Liver (tissue), 9 donors: Measurements from ENCODE around the gene RARB. TPM values are rescaled to one million over a fixed set of nuclear protein-coding genes. Genes with fewer than 3 reads are reported as not detected.

Experiments used
- DNase-seq: peaks from one replicate; pipeline ENCODE4 v3.0.0-alpha.2; 2017; ENCODE audit warnings: low spot score
- H3K27ac ChIP-seq, 2 donors: one replicate each; pipeline ENCODE4 v1.7.0; 2013; ENCODE audit warnings: inconsistent platforms in 2 of 2, low read length in 2 of 2, control low read depth in 1 of 2, low read depth in 1 of 2, mild to moderate bottlenecking in 1 of 2
- H3K27me3 ChIP-seq, 4 donors: one replicate each; pipeline versions ENCODE4 v1.6.1 to v1.7.0; 2013; ENCODE audit warnings: low read length in 3 of 4, inconsistent platforms in 1 of 4, mild to moderate bottlenecking in 1 of 4, moderate library complexity in 1 of 4; ENCODE audit not compliant: control insufficient read depth in 4 of 4, insufficient read depth in 4 of 4
- H3K36me3 ChIP-seq, 4 donors: one replicate each; pipeline versions ENCODE4 v1.6.1 to v1.7.0; 2013; ENCODE audit warnings: low read length in 3 of 4, mild to moderate bottlenecking in 3 of 4, low read depth in 1 of 4, moderate library complexity in 1 of 4; ENCODE audit not compliant: control insufficient read depth in 4 of 4, insufficient read depth in 3 of 4
- H3K4me1 ChIP-seq, 4 donors: one replicate each; pipeline versions ENCODE4 v1.6.1 to v1.7.0; 2013; ENCODE audit warnings: low read length in 3 of 4, mild to moderate bottlenecking in 3 of 4, moderate library complexity in 1 of 4; ENCODE audit not compliant: control insufficient read depth in 4 of 4, insufficient read depth in 4 of 4
- H3K4me3 ChIP-seq, 3 donors: one replicate each; pipeline versions ENCODE4 v1.6.1 to v1.7.0; 2013; ENCODE audit warnings: low read length in 3 of 3, control low read depth in 1 of 3, low read depth in 1 of 3, mild to moderate bottlenecking in 1 of 3
- H3K9ac ChIP-seq, 2 donors: one replicate each; pipeline ENCODE4 v1.7.0; 2013; ENCODE audit warnings: low read length in 2 of 2, mild to moderate bottlenecking in 2 of 2, moderate library complexity in 2 of 2, control low read depth in 1 of 2, low read depth in 1 of 2
- H3K9me3 ChIP-seq, 4 donors: one replicate each; pipeline versions ENCODE4 v1.6.1 to v1.7.0; 2013; ENCODE audit warnings: low read length in 3 of 4; ENCODE audit not compliant: control insufficient read depth in 4 of 4
- ATF3 ChIP-seq: IDR thresholded peaks from 2 replicates; pipeline ENCODE4 v1.6.1; 2016; ENCODE audit warnings: antibody characterized with exemption
- EGR1 ChIP-seq, 2 donors: IDR thresholded peaks; 2 replicates each; pipeline ENCODE4 v1.6.1; 2016 to 2018; ENCODE audit warnings: antibody characterized with exemption in 2 of 2, low read depth in 2 of 2
- FOXA1 ChIP-seq: IDR thresholded peaks from 2 replicates; pipeline ENCODE4 v1.6.1; 2016; ENCODE audit warnings: antibody characterized with exemption
- GABPA ChIP-seq, 2 donors: IDR thresholded peaks in 1 of 2; conservative IDR thresholded peaks in 1 of 2; 2 replicates each; pipeline ENCODE4 v1.6.1; 2016; ENCODE audit warnings: antibody characterized with exemption in 2 of 2, mild to moderate bottlenecking in 1 of 2, moderate library complexity in 1 of 2
- HNF4A ChIP-seq, 2 donors: conservative IDR thresholded peaks; 2 replicates each; pipeline ENCODE4 v1.6.1; 2016; ENCODE audit warnings: antibody characterized with exemption in 2 of 2, mild to moderate bottlenecking in 2 of 2
- JUND ChIP-seq, 2 donors: IDR thresholded peaks; 2 replicates each; pipeline ENCODE4 v1.6.1; 2016; ENCODE audit warnings: antibody characterized with exemption in 2 of 2
- NR2F2 ChIP-seq: IDR thresholded peaks from 2 replicates; pipeline ENCODE4 v1.6.1; 2016; ENCODE audit warnings: antibody characterized with exemption
- RAD21 ChIP-seq, 2 donors: IDR thresholded peaks; 2 replicates each; pipeline ENCODE4 v1.6.1; 2016; ENCODE audit warnings: antibody characterized with exemption in 2 of 2, mild to moderate bottlenecking in 2 of 2
- RXRA ChIP-seq, 2 donors: IDR thresholded peaks; 2 replicates each; pipeline ENCODE4 v1.6.1; 2017 to 2018; ENCODE audit warnings: antibody characterized with exemption in 2 of 2, mild to moderate bottlenecking in 1 of 2
- SP1 ChIP-seq: IDR thresholded peaks from 2 replicates; pipeline ENCODE4 v1.6.1; 2018; ENCODE audit warnings: antibody characterized with exemption, mild to moderate bottlenecking
- TAF1 ChIP-seq: conservative IDR thresholded peaks from 2 replicates; pipeline ENCODE4 v1.6.1; 2016; ENCODE audit warnings: antibody characterized with exemption, mild to moderate bottlenecking
- YY1 ChIP-seq: IDR thresholded peaks from 2 replicates; pipeline ENCODE4 v1.6.1; 2016; ENCODE audit warnings: antibody characterized with exemption, mild to moderate bottlenecking
- ZBTB33 ChIP-seq: IDR thresholded peaks from 2 replicates; pipeline ENCODE4 v1.6.1; 2016; ENCODE audit warnings: antibody characterized with exemption
- WGBS: extraction: QIAGEN DNeasy Blood & Tissue Kit; methylation state at CpG from one replicate; pipeline ENCODE4 v1.1.7; 2013; 5-methylcytosine and 5-hydroxymethylcytosine counted together
- polyA plus RNA-seq, 2 donors: library from polyadenylated mRNA; stranded (reverse) in 1 of 2; unstranded in 1 of 2; fragments of 200-250 nt in 1 of 2; fragments of >200 nt in 1 of 2; fragmentation: Nextera tagmentation in 1 of 2; extraction: Ambion mirVana in 1 of 2; gene quantifications; one replicate each; pipeline versions ENCODE4 v1.2.1 to v1.2.3, GENCODE V29; 2013 to 2015
- total RNA-seq, 2 donors: library from RNA; depleted of rRNA; stranded (reverse); fragments of >200 nt; gene quantifications; one replicate each; pipeline ENCODE4 v1.2.3, GENCODE V29; 2014
- TF ChIP-seq, protein P1 (sequence below): IDR thresholded peaks from 2 replicates; pipeline ENCODE4 v1.6.1; 2016; ENCODE audit warnings: antibody characterized with exemption
- TF ChIP-seq, protein P2 (sequence below): IDR thresholded peaks from 2 replicates; pipeline ENCODE4 v1.6.1; 2016; ENCODE audit warnings: antibody characterized with exemption, mild to moderate bottlenecking
- TF ChIP-seq, protein P3 (sequence below): fragments of 150-350 bp; IDR thresholded peaks from 2 replicates; pipeline ENCODE4 v1.5.1; 2017; ENCODE audit warnings: improper control_type of control experiment, low read depth, low read length; ENCODE audit not compliant: missing input control
- donor health status: healthy.
- donor health status: healthy.
- donor health status: healthy.
- donor health status: healthy.
- donor health status: healthy.

Gene RARB
- total and polyA plus RNA-seq, 4 donors, result 2.1 to 3.3 (median 2.3) TPM

DNA sequence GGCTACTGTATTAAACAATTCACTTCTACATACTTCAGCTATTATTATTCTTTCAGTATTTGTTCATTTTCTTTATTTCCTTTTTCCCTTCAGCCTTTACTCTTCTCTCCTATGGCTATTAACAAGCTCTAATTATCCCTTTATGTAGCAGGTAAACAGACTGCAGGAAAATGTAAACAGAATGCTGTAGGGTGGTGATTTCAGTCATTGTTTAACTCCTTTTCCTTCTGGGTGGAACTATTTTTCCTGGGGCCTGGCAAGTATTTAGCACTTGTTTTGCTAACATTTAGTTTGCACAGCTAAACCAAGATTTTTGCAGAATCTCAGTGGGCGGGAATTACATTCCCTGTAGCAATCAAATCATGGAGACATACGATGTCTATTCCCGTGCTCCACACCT lies 14.4 kb downstream of the RARB start:
- Histone ChIP-seq H3K4me3 (no peak overlapping the region), H3K4me1 (no peaks in the 10 kb centered on the region), H3K27me3 (no peaks in the 10 kb centered on the region), H3K9ac (no peak overlapping the region), H3K36me3 (no peaks in the 10 kb centered on the region), H3K27ac (no peak overlapping the region), H3K9me3 (no peaks in the 10 kb centered on the region)
- DNase-seq, result no peak
- no peak for TF ChIP-seq HNF4A (conservative IDR thresholded peaks at IDR 0.05)
- no peak for TF ChIP-seq ZBTB33
- TF ChIP-seq SP1, result no peak
- TF ChIP-seq RXRA (IDR thresholded peaks at IDR 0.05), result no peak
- TF ChIP-seq, protein P1, sequence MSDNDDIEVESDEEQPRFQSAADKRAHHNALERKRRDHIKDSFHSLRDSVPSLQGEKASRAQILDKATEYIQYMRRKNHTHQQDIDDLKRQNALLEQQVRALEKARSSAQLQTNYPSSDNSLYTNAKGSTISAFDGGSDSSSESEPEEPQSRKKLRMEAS, result no peak
- TF ChIP-seq NR2F2, result no peak
- 90% methylated on average over 3 of the region's 3 CpGs for WGBS

DNA sequence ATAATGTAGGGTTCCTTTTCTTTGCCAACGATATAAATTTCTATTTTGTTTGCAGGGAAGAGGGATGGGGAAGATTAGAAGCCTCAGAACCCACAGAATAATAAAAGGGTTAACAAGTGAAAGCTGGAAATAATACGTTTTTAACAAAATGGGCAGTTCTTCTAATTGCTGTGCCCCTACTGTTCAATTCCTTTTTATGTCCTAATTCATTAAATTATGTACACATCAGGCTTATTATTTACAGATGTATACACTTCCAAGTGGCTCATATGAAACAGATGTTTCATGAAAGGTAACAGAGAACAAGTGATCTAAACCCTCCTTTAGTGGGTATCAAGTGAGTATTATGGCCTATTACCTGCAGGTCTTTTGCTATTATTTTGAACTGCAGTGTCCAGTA lies 16.2 kb downstream of the RARB start:
- peaks cover 0 to 9% (median 5%) of the 10 kb centered on the region in 4 donors for H3K4me1 ChIP-seq
- WGBS, result 67% methylated on average over 2 of the region's 2 CpGs

More for the DNA sequence above, 16.2 kb downstream of the RARB start:
- Histone ChIP-seq H3K9ac (no peak overlapping the region), H3K4me3 (no peak overlapping the region), H3K9me3 (no peaks in the 10 kb centered on the region), H3K27ac (no peak overlapping the region), H3K36me3 (no peaks in the 10 kb centered on the region), H3K27me3 (no peaks in the 10 kb centered on the region)
- no peak for DNase-seq
- no peak for TF ChIP-seq ZBTB33
- TF ChIP-seq, protein P1, result no peak
- no peak for TF ChIP-seq JUND (IDR thresholded peaks at IDR 0.05)
- TF ChIP-seq YY1, result no peak
- TF ChIP-seq FOXA1, result no peak
- TF ChIP-seq SP1, result no peak
- TF ChIP-seq, protein P2, sequence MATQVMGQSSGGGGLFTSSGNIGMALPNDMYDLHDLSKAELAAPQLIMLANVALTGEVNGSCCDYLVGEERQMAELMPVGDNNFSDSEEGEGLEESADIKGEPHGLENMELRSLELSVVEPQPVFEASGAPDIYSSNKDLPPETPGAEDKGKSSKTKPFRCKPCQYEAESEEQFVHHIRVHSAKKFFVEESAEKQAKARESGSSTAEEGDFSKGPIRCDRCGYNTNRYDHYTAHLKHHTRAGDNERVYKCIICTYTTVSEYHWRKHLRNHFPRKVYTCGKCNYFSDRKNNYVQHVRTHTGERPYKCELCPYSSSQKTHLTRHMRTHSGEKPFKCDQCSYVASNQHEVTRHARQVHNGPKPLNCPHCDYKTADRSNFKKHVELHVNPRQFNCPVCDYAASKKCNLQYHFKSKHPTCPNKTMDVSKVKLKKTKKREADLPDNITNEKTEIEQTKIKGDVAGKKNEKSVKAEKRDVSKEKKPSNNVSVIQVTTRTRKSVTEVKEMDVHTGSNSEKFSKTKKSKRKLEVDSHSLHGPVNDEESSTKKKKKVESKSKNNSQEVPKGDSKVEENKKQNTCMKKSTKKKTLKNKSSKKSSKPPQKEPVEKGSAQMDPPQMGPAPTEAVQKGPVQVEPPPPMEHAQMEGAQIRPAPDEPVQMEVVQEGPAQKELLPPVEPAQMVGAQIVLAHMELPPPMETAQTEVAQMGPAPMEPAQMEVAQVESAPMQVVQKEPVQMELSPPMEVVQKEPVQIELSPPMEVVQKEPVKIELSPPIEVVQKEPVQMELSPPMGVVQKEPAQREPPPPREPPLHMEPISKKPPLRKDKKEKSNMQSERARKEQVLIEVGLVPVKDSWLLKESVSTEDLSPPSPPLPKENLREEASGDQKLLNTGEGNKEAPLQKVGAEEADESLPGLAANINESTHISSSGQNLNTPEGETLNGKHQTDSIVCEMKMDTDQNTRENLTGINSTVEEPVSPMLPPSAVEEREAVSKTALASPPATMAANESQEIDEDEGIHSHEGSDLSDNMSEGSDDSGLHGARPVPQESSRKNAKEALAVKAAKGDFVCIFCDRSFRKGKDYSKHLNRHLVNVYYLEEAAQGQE, result no peak
- TF ChIP-seq GABPA (IDR thresholded peaks at IDR 0.05 in 1 of 2, conservative IDR thresholded peaks at IDR 0.05 in 1 of 2), result no peak
- TF ChIP-seq, protein P3, sequence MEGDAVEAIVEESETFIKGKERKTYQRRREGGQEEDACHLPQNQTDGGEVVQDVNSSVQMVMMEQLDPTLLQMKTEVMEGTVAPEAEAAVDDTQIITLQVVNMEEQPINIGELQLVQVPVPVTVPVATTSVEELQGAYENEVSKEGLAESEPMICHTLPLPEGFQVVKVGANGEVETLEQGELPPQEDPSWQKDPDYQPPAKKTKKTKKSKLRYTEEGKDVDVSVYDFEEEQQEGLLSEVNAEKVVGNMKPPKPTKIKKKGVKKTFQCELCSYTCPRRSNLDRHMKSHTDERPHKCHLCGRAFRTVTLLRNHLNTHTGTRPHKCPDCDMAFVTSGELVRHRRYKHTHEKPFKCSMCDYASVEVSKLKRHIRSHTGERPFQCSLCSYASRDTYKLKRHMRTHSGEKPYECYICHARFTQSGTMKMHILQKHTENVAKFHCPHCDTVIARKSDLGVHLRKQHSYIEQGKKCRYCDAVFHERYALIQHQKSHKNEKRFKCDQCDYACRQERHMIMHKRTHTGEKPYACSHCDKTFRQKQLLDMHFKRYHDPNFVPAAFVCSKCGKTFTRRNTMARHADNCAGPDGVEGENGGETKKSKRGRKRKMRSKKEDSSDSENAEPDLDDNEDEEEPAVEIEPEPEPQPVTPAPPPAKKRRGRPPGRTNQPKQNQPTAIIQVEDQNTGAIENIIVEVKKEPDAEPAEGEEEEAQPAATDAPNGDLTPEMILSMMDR, result no peak
- no peak for TF ChIP-seq TAF1
- no peak for TF ChIP-seq RAD21 (IDR thresholded peaks at IDR 0.05)
- no peak for TF ChIP-seq HNF4A (conservative IDR thresholded peaks at IDR 0.05)
- no peak for TF ChIP-seq ATF3
- TF ChIP-seq EGR1 (IDR thresholded peaks at IDR 0.05; ENCODE audit: low read depth in 2 of 2), result no peak
- TF ChIP-seq NR2F2, result no peak
